Islet of Langerhans (tissue), 1 donor: ENCODE results near the gene LYPLAL1.

Experiments
- FAIRE-seq: peaks from one replicate; lab custom pipeline; 2011; peaks lifted over from hg19 to GRCh38; lab: Jason Lieb, UNC

LYPLAL1 gene

GRCh38 chr1:219173758-219174459 is at the start of gene LYPLAL1:
LYPLAL1 (plus strand) TSS chr1:219173878; CDS start chr1:219173891, 13 bp downstream.
- no peak for FAIRE-seq

GRCh38 chr1:219124163-219124562 is 49.5 kb upstream of the LYPLAL1 start:
- FAIRE-seq = no peak

- no peak for FAIRE-seq
These were observed 48.3 kb upstream of the LYPLAL1 start for GRCh38 chr1:219125342-219125741.

GRCh38 chr1:219126377-219126776 is 47.3 kb upstream of the LYPLAL1 start:
- no peak for FAIRE-seq

- FAIRE-seq = no peak
These were observed 44.7 kb upstream of the LYPLAL1 start for GRCh38 chr1:219128957-219129356.

GRCh38 chr1:219130366-219130935 is 43.2 kb upstream of the LYPLAL1 start:
- no peak for FAIRE-seq

GRCh38 chr1:219132939-219133338 is 40.7 kb upstream of the LYPLAL1 start:
- no peak for FAIRE-seq

GRCh38 chr1:219138747-219139146 is 34.9 kb upstream of the LYPLAL1 start:
- FAIRE-seq = no peak

- FAIRE-seq = no peak
These were observed 33.3 kb upstream of the LYPLAL1 start for GRCh38 chr1:219140303-219140877.

- no peak for FAIRE-seq
These were observed 29.9 kb upstream of the LYPLAL1 start for GRCh38 chr1:219143735-219144134.

GRCh38 chr1:219144658-219145315 is 28.9 kb upstream of the LYPLAL1 start:
- FAIRE-seq = no peak

GRCh38 chr1:219147571-219148019 is 26.1 kb upstream of the LYPLAL1 start:
- FAIRE-seq = no peak

GRCh38 chr1:219149009-219149577 is 24.6 kb upstream of the LYPLAL1 start:
- no peak for FAIRE-seq

- FAIRE-seq = no peak
These were observed 23.7 kb upstream of the LYPLAL1 start for GRCh38 chr1:219149953-219150352.

GRCh38 chr1:219150913-219151312 is 22.8 kb upstream of the LYPLAL1 start:
- no peak for FAIRE-seq

- no peak for FAIRE-seq
These were observed 22.2 kb upstream of the LYPLAL1 start for GRCh38 chr1:219151467-219151866.

- no peak for FAIRE-seq
These were observed 20.9 kb upstream of the LYPLAL1 start for GRCh38 chr1:219152751-219153150.

GRCh38 chr1:219153723-219154122 is 20.0 kb upstream of the LYPLAL1 start:
- no peak for FAIRE-seq

GRCh38 chr1:219155135-219155534 is 18.5 kb upstream of the LYPLAL1 start:
- FAIRE-seq = no peak

- FAIRE-seq = no peak
These were observed 13.6 kb upstream of the LYPLAL1 start for GRCh38 chr1:219159946-219160645.

GRCh38 chr1:219160967-219161366 is 12.7 kb upstream of the LYPLAL1 start:
- no peak for FAIRE-seq

- FAIRE-seq = no peak
These were observed 12.3 kb upstream of the LYPLAL1 start for GRCh38 chr1:219161371-219161770.
